Lower lobe of right lung (tissue), 2 donors: Measurements from ENCODE around the gene ST6GALNAC2. TPM values are rescaled to one million over a fixed set of nuclear protein-coding genes. Genes with fewer than 3 reads are reported as not detected.

Experiments
- ATAC-seq, 2 donors: fragments of 200-7000 bp; cut with Tn5 transposase; one replicate each; pipeline ENCODE4 v1.9.1; 2020 to 2022; ENCODE audit warnings: mild to moderate bottlenecking in 2 of 2, moderate library complexity in 2 of 2
- DNase-seq: peaks from one replicate; pipeline ENCODE4 v3.0.0-alpha.2; 2020
- H3K27ac ChIP-seq: fragments of 200-600 bp; one replicate; pipeline ENCODE4 v1.8.0; 2022
- H3K27me3 ChIP-seq: fragments of 200-600 bp; one replicate; pipeline ENCODE4 v1.8.0; 2022; ENCODE audit warnings: low read depth
- H3K36me3 ChIP-seq: fragments of 200-600 bp; one replicate; pipeline ENCODE4 v1.8.0; 2022; ENCODE audit warnings: mild to moderate bottlenecking
- H3K4me1 ChIP-seq: fragments of 200-600 bp; one replicate; pipeline ENCODE4 v1.8.0; 2022
- H3K4me3 ChIP-seq: fragments of 200-600 bp; one replicate; pipeline ENCODE4 v1.8.0; 2022; ENCODE audit warnings: mild to moderate bottlenecking
- H3K9me3 ChIP-seq: fragments of 200-600 bp; one replicate; pipeline ENCODE4 v1.8.0; 2022
- intact Hi-C: fragments of 100-400 bp; cut with DNase I; formaldehyde crosslinking; loops from one replicate; pipeline ENCODE4 v1.11.0; 2022
- total RNA-seq: library from RNA; stranded (reverse); fragmentation: NEBNext Ultra II Directional; extraction: Animal tissue kit (Norgen Biotek cat#: 25700); gene quantifications from one replicate; pipeline ENCODE4 v1.2.1, GENCODE V29; 2021
- TF ChIP-seq, protein P1 (sequence below): fragments of 200-600 bp; IDR thresholded peaks from one replicate; pipeline ENCODE4 v1.8.0; 2022; ENCODE audit warnings: antibody characterized with exemption, mild to moderate bottlenecking
- donor health status: DM: no; HTN: yes; CAD: no; lungs with severe emphysema.

Gene ST6GALNAC2
- total RNA-seq, 1 donor from 2014 or later: 29.0 TPM

DNA sequence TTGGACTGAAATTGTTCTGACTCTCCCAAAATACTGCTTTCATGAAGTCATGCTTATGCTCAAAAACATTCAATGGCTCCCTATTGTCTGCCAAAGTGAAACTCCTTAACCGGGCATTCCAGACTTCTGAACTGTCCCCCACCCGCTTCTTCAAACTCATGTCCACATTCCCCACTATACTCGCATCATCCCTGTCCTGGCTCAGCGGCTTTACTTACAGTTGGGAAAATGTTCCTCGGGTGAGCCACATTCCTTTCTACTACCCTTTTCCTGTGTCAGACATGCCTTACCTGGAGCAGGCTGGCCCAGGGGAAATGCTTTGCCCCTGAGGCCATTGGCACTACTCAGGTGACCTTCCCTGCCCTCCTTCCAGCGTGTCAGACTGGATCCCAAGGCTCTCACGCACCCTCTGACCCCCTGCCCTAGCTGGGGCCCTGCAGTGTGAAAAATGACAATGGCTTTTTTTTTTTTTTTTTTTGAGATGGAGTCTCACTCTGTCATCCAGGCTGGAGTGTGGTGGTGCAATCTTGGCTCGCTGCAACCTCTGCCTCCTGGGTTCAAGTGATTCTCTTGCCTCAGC lies 53.5 kb downstream of the ST6GALNAC2 start:
- Histone ChIP-seq H3K36me3 (no peaks in the 10 kb centered on the region), H3K27me3 (peaks cover 9% of the 10 kb centered on the region), H3K9me3 (no peaks in the 10 kb centered on the region), H3K4me1 (peaks cover 70% of the 10 kb centered on the region), H3K27ac (peak overlapping the region; percentile 90), H3K4me3 (no peak overlapping the region)
- DNase-seq (no peak), ATAC-seq (no peak)
- TF ChIP-seq, protein P1, sequence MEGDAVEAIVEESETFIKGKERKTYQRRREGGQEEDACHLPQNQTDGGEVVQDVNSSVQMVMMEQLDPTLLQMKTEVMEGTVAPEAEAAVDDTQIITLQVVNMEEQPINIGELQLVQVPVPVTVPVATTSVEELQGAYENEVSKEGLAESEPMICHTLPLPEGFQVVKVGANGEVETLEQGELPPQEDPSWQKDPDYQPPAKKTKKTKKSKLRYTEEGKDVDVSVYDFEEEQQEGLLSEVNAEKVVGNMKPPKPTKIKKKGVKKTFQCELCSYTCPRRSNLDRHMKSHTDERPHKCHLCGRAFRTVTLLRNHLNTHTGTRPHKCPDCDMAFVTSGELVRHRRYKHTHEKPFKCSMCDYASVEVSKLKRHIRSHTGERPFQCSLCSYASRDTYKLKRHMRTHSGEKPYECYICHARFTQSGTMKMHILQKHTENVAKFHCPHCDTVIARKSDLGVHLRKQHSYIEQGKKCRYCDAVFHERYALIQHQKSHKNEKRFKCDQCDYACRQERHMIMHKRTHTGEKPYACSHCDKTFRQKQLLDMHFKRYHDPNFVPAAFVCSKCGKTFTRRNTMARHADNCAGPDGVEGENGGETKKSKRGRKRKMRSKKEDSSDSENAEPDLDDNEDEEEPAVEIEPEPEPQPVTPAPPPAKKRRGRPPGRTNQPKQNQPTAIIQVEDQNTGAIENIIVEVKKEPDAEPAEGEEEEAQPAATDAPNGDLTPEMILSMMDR: no peak
- intact Hi-C loops: no loop called here

DNA sequence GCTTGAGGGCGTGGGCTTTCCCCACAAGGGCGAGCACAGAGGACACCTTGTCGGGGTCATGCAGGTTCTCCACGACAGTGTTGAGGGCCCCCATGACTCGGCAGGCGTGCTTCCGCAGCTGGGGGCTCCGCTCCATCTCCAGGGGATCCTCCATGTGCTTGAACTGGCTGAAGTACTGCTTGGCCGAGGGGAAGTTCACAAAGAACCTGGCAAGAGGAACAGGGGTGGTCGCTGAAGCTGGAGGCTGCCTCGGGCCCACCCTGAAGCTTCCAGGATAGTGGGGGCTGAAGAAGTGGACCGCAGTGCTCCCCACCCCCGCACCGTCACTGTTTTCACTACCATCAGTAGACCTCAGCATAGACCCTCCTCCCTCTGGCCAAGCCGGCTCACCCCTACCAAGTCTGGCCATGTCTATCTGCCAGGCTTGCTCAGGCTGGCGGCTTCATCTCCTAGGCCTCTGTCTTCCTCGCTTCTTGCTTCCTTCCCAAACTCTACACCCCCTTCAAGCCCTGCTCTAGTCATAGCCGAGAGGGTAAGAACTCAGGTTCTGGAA lies 54.1 kb downstream of the ST6GALNAC2 start:
- Histone ChIP-seq H3K4me1 (peaks cover 68% of the 10 kb centered on the region), H3K27ac (peak overlapping the region; percentile 90), H3K27me3 (peaks cover 3% of the 10 kb centered on the region), H3K9me3 (no peaks in the 10 kb centered on the region), H3K4me3 (no peak overlapping the region), H3K36me3 (no peaks in the 10 kb centered on the region)
- TF ChIP-seq, protein P1: no peak
- intact Hi-C loops: no loop called here
- no peak for ATAC-seq
- no peak for DNase-seq

DNA sequence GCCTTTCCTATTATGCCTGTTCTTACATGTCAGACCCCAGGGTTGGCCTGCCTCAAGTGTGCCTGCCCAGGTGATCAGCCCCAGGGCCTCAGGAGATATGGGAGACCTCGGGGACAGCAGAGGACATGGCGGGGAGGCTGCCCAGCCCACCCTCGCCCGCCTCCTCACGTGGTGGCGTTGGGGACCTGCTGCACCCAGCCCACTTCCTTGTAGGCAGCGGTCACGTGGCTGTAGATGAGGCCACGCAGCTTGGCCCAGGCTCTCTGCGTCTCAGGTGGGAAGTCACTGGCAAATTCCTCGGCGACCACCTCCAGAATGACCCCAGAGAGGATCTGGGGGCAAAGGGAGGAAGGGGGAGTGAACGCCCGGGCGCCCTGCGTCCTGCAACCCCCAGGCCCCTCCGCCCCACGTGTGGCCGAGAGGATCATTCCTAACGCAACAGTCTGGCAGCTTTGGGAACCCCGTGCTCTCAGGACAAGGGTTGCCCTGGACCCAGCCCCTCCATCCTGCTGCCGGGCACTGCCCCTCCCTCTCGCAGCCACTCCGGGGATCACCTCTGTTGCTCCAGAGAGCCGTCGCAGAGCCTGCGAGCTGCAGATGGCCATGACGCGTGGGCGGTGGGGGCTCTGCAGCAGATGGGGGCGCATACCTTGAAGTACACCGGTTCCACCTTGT lies 54.7 kb downstream of the ST6GALNAC2 start:
- no peaks in the 10 kb centered on the region for H3K36me3 ChIP-seq
- intact Hi-C loops: no loop called here
- ATAC-seq (no peak), DNase-seq (no peak)
- TF ChIP-seq, protein P1: no peak
- no peaks in the 10 kb centered on the region for H3K9me3 ChIP-seq
- no peak overlapping the region for H3K4me3 ChIP-seq
- H3K27ac ChIP-seq: peak overlapping the region; percentile 90
- H3K27me3 ChIP-seq: no peaks in the 10 kb centered on the region
- peaks cover 62% of the 10 kb centered on the region for H3K4me1 ChIP-seq

DNA sequence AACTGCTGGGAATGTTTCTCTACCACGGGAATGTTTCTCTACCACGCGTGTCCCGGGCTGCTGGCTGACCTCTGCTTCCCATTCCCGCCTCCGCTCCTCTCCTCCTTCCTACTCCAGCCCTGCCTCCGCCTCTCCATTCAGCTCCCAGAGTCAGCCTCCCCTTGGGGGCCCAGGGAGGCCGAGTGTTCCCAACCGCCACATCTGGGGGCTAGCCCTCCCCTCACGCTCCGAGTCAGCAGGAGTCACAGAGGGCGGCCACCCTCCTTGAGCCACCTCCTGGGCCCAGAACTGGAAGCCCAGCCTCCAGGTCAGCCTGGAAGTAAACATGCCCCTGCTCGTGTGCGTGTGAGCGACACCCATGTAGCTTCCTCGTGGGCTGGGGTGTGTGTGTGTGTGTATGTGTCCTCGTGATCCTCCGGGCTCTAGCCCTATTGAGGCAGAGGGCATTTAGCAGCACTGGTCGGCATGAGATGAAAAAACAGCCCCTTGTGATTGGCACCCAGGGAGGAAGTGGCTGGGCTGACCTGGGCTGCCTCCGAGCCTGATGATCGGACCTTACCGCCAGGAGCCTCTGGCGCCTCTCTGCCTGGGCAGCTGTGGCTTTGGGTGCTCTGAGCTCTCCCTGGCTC lies 55.5 kb downstream of the ST6GALNAC2 start:
- DNase-seq (peak; percentile 80), ATAC-seq (peak; percentile 29 to 75)
- TF ChIP-seq, protein P1: no peak
- Histone ChIP-seq H3K36me3 (no peaks in the 10 kb centered on the region), H3K9me3 (no peaks in the 10 kb centered on the region), H3K27ac (peak overlapping the region; percentile 90), H3K4me1 (peaks cover 60% of the 10 kb centered on the region), H3K27me3 (no peaks in the 10 kb centered on the region), H3K4me3 (peak overlapping the region; percentile 14)
- intact Hi-C loops: no loop called here

DNA sequence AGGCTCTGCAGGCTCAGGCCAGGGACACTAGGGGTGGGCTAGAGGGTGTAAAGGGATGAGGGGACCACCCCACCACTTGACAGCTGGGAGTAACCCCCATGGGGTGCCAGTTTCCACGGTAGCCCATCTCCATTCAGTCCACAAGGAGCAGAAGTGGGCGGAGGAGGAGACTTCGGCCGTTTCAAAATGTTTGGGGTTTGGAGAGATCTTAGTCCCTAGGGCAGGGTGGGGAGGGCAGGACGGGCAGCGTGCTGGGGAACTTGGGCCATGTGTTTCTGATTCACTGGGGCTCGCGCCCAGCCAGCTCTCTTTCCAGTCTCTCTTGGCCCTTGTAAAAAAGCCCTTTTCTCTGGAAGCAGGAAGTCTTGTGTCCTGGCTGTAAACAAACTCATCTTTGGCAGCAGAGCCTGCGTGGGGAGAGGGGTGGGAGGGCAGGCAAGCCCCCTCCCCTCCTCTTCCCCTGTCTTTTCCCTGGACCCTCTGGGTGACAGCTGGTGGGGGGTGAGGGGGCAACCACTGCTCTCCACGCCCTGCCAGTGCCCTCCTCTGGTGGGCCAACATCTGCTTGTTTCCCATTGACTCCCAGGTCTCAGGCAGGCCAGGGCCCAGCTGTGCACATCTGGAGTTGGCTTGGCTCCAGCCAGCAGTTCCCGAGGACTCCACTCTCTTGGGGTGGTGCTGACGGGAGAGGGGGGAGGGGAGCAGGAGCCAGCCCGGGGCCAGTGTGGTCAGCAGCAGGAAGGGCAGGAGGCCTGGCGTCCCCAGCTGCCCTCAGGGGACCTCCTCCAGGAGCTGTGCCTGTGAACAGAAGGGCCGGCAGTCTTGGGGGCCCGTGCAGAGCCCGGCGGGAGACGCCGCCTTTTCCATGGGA lies 56.2 kb downstream of the ST6GALNAC2 start:
- intact Hi-C loops: no loop called here
- H3K27me3 ChIP-seq: no peaks in the 10 kb centered on the region
- no peaks in the 10 kb centered on the region for H3K36me3 ChIP-seq
- H3K4me1 ChIP-seq: peaks cover 68% of the 10 kb centered on the region
- H3K27ac ChIP-seq: peak overlapping the region; percentile 90
- TF ChIP-seq, protein P1: no peak
- no peaks in the 10 kb centered on the region for H3K9me3 ChIP-seq
- peak overlapping the region; percentile 14 for H3K4me3 ChIP-seq
- ATAC-seq (peak; percentile 64 to 76), DNase-seq (peak; percentile 83)
